Heart left ventricle (tissue), 16 donors: ENCODE results near the gene CDK5RAP3. TPM values are rescaled to one million over a fixed set of nuclear protein-coding genes. Genes with fewer than 3 reads are reported as not detected.

Experiments used
- ATAC-seq, 4 donors: fragments of 200-7000 bp; cut with Tn5 transposase; one replicate each; pipeline ENCODE4 v1.9.1; 2020 to 2022; ENCODE audit warnings: moderate library complexity in 4 of 4, mild to moderate bottlenecking in 3 of 4, moderate number of reproducible peaks in 1 of 4
- DNase-seq, 5 donors: peaks; one replicate each; pipeline ENCODE4 v3.0.0-alpha.2; 2020
- H3K27ac ChIP-seq, 12 donors: fragments of 200-600 bp; sonication (generic) in 4 of 12; one replicate each; pipeline versions ENCODE4 v1.5.0 to v1.8.0; 2016 to 2022; ENCODE audit warnings: mild to moderate bottlenecking in 2 of 12
- H3K27me3 ChIP-seq, 9 donors: fragments of 200-600 bp; sonication (generic) in 2 of 9; one replicate each; pipeline versions ENCODE4 v1.5.1 to v1.8.0; 2016 to 2022; ENCODE audit warnings: mild to moderate bottlenecking in 3 of 9
- H3K36me3 ChIP-seq, 9 donors: fragments of 200-600 bp; sonication (generic) in 2 of 9; one replicate each; pipeline versions ENCODE4 v1.5.0 to v1.8.0; 2018 to 2022; ENCODE audit warnings: mild to moderate bottlenecking in 2 of 9
- H3K4me1 ChIP-seq, 12 donors: fragments of 200-600 bp; sonication (generic) in 4 of 12; one replicate each; pipeline versions ENCODE4 v1.5.0 to v1.8.0; 2016 to 2022; ENCODE audit warnings: mild to moderate bottlenecking in 3 of 12
- H3K4me3 ChIP-seq, 12 donors: fragments of 200-600 bp; sonication (generic) in 4 of 12; one replicate each; pipeline versions ENCODE4 v1.5.0 to v1.8.0; 2017 to 2022; ENCODE audit warnings: mild to moderate bottlenecking in 9 of 12, moderate library complexity in 4 of 12
- H3K9me3 ChIP-seq, 12 donors: fragments of 200-600 bp; sonication (generic) in 4 of 12; one replicate each; pipeline versions ENCODE4 v1.5.0 to v1.8.0; 2016 to 2022; ENCODE audit warnings: mild to moderate bottlenecking in 1 of 12
- POLR2A ChIP-seq, 2 donors: fragments of 450-650 bp; IDR thresholded peaks; one replicate each; pipeline ENCODE4 v1.6.1; 2017; ENCODE audit warnings: antibody characterized with exemption in 2 of 2, mild to moderate bottlenecking in 2 of 2, moderate library complexity in 2 of 2
- WGBS, 4 donors: extraction: QIAGEN DNeasy Blood & Tissue Kit in 2 of 4; methylation state at CpG; one replicate each; pipeline versions ENCODE4 v1.1.5 to v1.1.7; 2013 to 2018; 5-methylcytosine and 5-hydroxymethylcytosine counted together
- intact Hi-C, 10 donors: fragments of 100-400 bp; cut with DNase I; formaldehyde crosslinking; loops; one replicate each; pipeline versions ENCODE4 v1.11.1 to v1.14.2; 2022
- polyA plus RNA-seq, 2 donors: library from polyadenylated mRNA; stranded (reverse); fragments of 200-250 nt; gene quantifications; one replicate each; pipeline ENCODE4 v1.2.3, GENCODE V29; 2013
- total RNA-seq, 9 donors: library from RNA; depleted of rRNA in 2 of 9; stranded (reverse); fragments of >200 nt in 2 of 9; fragmentation: NEBNext Ultra II Directional in 3 of 9; extraction: Animal tissue kit (Norgen Biotek cat#: 25700) in 3 of 9; gene quantifications; one replicate each; pipeline versions ENCODE4 v1.1.0 to v1.2.4, GENCODE V29; 2016 to 2023
- TF ChIP-seq, protein P1 (sequence below), 12 donors: fragments of 200-600 bp; sonication (generic) in 4 of 12; IDR thresholded peaks; one replicate each; pipeline versions ENCODE4 v1.5.0 to v1.8.0; 2018 to 2022; ENCODE audit warnings: antibody characterized with exemption in 12 of 12, mild to moderate bottlenecking in 5 of 12
- donor health status: ischemic (EF 13 %, LVEDD 7.1; RV severe dilation, severe dysfunction).
- donor health status: healthy with polysubstance abuse.
- donor health status: DM: no; HTN: yes; CAD: no.
- donor health status: DM: no; HTN: no; CAD: no.
- donor health status: ischemic (EF 25% LVEDD 6.9; RV normal size, moderate dysfunction).
- donor health status: ischemic (EF 25% LVEDD 5.7; RV mildly dilated, moderate dysfunction).
- donor health status: healthy.
- donor health status: DM: yes; HTN: yes; CAD: no.
- donor health status: ischemic (EF 35%, LVEDD 5.7; RV mildly dilated, moderate dysfunction).
- donor health status: nonischemic (EF 11% LVEDD 7.7; RV severe dilation, severe dysfunction).
- donor health status: DM: yes; HTN: yes; CAD: no.
- donor health status: PGD.
- donor health status: ischemic (EF 29% LVEDD 5.4; RV normal size, mild dysfunction).
- donor health status: nonischemic (EF 23%, LVEDD 6.1; RV moderate dilation, normal function).

The CDK5RAP3 gene
- total and polyA plus RNA-seq, 11 donors, result 41.2 to 80.9 (median 53.8) TPM

DNA sequence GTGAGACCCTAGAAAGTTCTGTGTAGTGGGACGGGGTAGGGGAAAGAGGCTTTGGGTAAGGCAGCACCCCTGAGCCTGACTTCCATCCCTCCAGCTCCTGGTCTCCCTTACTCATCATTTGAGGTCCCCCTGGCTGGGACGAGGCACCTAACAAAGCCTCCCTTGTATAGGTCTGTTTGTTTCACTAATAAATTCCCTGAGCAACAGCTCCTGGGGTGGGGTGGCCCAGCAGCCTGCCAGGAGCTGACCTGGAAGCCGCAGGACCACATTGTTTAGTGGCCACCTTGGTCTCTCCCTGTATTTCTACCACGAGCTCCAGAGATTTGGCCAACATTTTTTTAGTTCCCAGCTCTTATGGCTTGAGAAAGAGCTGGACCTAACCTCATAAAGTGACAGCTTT lies 20.5 kb upstream of the CDK5RAP3 start:
- intact Hi-C loops, result no loop called here
- no peak overlapping the region for H3K4me3 ChIP-seq
- H3K36me3 ChIP-seq, result peaks cover 0 to 28% (median 6%) of the 10 kb centered on the region in 9 donors
- no peaks in the 10 kb centered on the region for H3K9me3 ChIP-seq
- TF ChIP-seq, protein P1, sequence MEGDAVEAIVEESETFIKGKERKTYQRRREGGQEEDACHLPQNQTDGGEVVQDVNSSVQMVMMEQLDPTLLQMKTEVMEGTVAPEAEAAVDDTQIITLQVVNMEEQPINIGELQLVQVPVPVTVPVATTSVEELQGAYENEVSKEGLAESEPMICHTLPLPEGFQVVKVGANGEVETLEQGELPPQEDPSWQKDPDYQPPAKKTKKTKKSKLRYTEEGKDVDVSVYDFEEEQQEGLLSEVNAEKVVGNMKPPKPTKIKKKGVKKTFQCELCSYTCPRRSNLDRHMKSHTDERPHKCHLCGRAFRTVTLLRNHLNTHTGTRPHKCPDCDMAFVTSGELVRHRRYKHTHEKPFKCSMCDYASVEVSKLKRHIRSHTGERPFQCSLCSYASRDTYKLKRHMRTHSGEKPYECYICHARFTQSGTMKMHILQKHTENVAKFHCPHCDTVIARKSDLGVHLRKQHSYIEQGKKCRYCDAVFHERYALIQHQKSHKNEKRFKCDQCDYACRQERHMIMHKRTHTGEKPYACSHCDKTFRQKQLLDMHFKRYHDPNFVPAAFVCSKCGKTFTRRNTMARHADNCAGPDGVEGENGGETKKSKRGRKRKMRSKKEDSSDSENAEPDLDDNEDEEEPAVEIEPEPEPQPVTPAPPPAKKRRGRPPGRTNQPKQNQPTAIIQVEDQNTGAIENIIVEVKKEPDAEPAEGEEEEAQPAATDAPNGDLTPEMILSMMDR (IDR thresholded peaks at IDR 0.05), result no peak
- TF ChIP-seq POLR2A (IDR thresholded peaks at IDR 0.05), result no peak
- H3K27me3 ChIP-seq, result no peaks in the 10 kb centered on the region
- peaks cover 5 to 41% (median 16%) of the 10 kb centered on the region in 12 donors for H3K4me1 ChIP-seq
- H3K27ac ChIP-seq, result no peak overlapping the region
- no peak for DNase-seq
- WGBS, 4 donors, result 93 to 98% (median 95%) methylated on average over 4 of the region's 4 CpGs
- ATAC-seq, result no peak

DNA sequence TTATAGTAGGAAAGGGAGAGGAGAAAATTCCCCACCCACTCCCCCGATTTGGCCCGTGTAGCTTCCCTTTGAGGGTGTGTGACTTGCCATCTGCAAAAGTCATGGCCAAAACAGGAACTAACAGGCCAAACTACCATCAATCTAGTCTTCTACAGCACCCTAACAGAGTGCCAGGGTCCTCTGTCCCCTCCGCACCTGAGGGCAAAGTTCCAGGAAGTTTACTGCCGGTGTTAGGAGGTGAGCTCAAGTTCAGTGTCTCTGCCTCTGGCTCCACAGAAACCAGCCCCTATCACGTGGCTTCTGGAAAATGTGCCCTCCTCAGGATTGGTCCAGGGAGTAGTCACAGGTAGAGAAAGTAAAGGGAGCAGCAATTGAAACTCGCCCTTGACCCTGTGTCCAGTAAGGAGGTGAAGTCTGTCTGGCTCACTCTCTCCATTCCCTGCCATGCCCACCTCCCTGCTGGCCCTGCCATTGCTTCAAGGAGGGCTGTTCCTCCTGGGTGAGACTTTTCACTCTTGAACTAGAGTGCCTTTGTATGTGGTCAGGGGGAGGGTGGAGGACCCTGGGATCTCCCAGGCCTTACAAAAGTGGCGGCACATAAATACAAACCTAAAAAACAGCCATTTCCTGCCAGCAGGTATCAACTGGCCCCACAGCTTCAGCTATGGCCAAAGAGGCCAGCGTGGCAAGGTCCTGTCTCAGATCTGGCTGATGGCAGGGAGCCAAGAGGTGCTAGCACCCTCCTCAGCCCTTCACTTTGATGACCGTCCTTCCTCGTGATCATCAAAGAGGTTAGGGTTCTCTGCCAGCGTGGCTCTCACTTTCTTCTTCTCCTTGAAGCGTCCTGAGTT lies 18.5 kb upstream of the CDK5RAP3 start:
- ATAC-seq (no peak), DNase-seq (no peak)
- H3K27ac ChIP-seq, result no peak overlapping the region
- no peaks in the 10 kb centered on the region for H3K9me3 ChIP-seq
- intact Hi-C loops, result no loop called here
- H3K36me3 ChIP-seq, result peaks cover 0 to 13% (median 0%) of the 10 kb centered on the region in 9 donors
- no peak for TF ChIP-seq POLR2A (IDR thresholded peaks at IDR 0.05)
- TF ChIP-seq, protein P1 (IDR thresholded peaks at IDR 0.05), result no peak
- no peaks in the 10 kb centered on the region for H3K27me3 ChIP-seq
- 76 to 80% (median 78%) methylated on average over 12 of the region's 12 CpGs for WGBS, 4 donors
- no peak overlapping the region for H3K4me3 ChIP-seq
- peaks cover 5 to 26% (median 14%) of the 10 kb centered on the region in 12 donors for H3K4me1 ChIP-seq

DNA sequence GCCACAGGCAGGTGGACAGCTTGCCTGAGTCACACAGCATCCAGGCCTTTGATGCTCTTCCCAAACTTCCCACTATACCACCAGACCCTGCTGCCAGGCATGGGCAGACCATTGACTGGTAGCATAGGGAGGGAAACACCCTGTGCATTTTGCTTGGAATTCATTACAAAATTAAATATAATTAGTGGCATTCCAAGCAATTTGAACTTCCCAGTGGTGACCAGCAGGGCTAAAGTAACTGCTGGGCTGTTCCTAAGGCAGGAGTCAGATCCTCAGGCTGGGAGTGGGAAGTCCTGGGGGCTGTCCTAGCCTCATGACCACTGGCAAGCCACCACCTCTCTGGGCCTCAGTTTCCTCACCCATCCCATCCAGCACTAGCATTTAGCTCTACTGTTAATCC lies 17.0 kb upstream of the CDK5RAP3 start:
- Histone ChIP-seq H3K4me1 (peaks cover 2 to 23% (median 11%) of the 10 kb centered on the region in 12 donors), H3K9me3 (no peaks in the 10 kb centered on the region), H3K36me3 (peaks cover 0 to under 1% (median 0%) of the 10 kb centered on the region in 9 donors), H3K4me3 (no peak overlapping the region), H3K27ac (no peak overlapping the region), H3K27me3 (no peaks in the 10 kb centered on the region)
- intact Hi-C loops, result no loop called here
- DNase-seq (no peak), ATAC-seq (no peak)
- no peak for TF ChIP-seq POLR2A (IDR thresholded peaks at IDR 0.05)
- TF ChIP-seq, protein P1 (IDR thresholded peaks at IDR 0.05), result no peak

DNA sequence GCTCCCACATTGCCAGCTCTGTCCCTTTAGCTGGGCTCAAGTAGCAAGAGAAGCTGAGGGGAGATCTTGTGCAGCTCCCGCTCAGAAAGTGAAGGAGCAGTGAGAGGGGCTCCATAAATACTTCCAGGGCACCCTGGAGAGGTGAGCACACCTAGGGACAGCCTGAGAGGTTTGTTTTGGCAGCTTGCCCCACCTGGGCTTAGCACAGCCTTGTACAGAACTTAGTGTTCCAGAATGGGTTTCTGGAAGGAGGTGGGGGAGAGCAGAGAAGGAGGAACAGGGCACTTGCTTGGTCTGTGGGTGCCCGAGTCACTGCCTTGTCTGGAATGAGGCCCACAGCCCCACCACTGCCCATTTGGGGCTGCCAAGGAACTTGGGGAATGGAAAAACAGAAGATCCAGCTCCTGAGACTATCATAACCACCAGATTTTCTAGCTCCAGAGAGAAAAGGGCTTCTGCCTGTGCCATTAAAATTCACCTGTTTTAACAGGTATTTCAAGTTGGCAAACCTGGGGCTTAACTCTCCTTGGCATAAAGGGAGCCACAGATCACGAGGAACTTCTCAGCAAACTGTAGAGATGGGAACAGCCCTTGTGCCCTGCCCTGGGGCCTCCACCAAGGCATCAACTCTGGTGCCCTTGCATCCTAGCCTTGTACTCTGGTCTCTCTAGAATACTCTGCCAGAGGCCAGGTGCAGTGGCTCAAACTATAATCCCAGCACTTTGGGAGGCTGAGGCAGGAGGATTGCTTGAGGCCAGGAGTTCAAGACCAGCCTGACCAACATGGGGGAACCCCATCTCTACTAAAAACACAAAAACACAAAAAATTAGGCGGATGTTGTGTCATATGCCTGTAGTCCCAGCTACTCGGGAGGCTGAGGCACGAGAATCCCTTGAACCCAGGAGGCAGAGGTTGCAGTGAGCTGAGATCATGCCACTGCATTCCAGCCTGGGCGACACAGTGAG lies 15.1 kb upstream of the CDK5RAP3 start:
- ATAC-seq (no peak), DNase-seq (no peak)
- intact Hi-C loops, result no loop called here

More for the DNA sequence above, 15.1 kb upstream of the CDK5RAP3 start:
- 89 to 95% (median 93%) methylated on average over 6 to 7 of the region's 7 CpGs for WGBS, 4 donors
- H3K27me3 ChIP-seq, result no peaks in the 10 kb centered on the region
- no peaks in the 10 kb centered on the region for H3K9me3 ChIP-seq
- H3K36me3 ChIP-seq, result no peaks in the 10 kb centered on the region
- no peak overlapping the region for H3K4me3 ChIP-seq
- H3K27ac ChIP-seq, result no peak overlapping the region
- TF ChIP-seq POLR2A (IDR thresholded peaks at IDR 0.05), result no peak
- TF ChIP-seq, protein P1 (IDR thresholded peaks at IDR 0.05), result no peak
- H3K4me1 ChIP-seq, result peaks cover 0 to 8% (median 0%) of the 10 kb centered on the region in 12 donors
